Stomach (tissue), 9 donors: Measurements from ENCODE around the gene CLDN20. TPM values are rescaled to one million over a fixed set of nuclear protein-coding genes. Genes with fewer than 3 reads are reported as not detected.

Experiments
- DNase-seq, 2 donors: peaks; one replicate each; pipeline versions ENCODE4 v3.0.0 to v3.0.0-alpha.2; 2013 to 2019
- H3K27ac ChIP-seq, 5 donors: fragments of 200-600 bp in 4 of 5; sonication (generic) in 4 of 5; one replicate each; pipeline ENCODE4 v1.5.1; 2013 to 2019; ENCODE audit warnings: mild to moderate bottlenecking in 1 of 5, moderate library complexity in 1 of 5
- H3K27me3 ChIP-seq, 3 donors: fragments of 200-600 bp; sonication (generic); one replicate each; pipeline ENCODE4 v1.5.1; 2017 to 2019; ENCODE audit warnings: mixed run types in 1 of 3
- H3K36me3 ChIP-seq, 4 donors: fragments of 200-600 bp; sonication (generic); 1 replicate in 3 of 4; 2 replicates in 1 of 4; pipeline ENCODE4 v1.5.1; 2016 to 2019
- H3K4me1 ChIP-seq, 4 donors: fragments of 200-600 bp; sonication (generic); one replicate each; pipeline ENCODE4 v1.5.1; 2016 to 2019
- H3K4me3 ChIP-seq, 4 donors: fragments of 200-600 bp; sonication (generic) in 3 of 4; one replicate each; pipeline ENCODE4 v1.5.1; 2016 to 2019; ENCODE audit warnings: mild to moderate bottlenecking in 1 of 4
- H3K9me3 ChIP-seq, 4 donors: fragments of 200-600 bp; sonication (generic); one replicate each; pipeline ENCODE4 v1.5.1; 2016 to 2019
- EP300 ChIP-seq: sonication (generic); formaldehyde crosslinking; IDR thresholded peaks from one replicate; pipeline ENCODE4 v1.6.1; 2017; ENCODE audit warnings: antibody characterized with exemption
- POLR2A ChIP-seq, 4 donors: fragments of 450-650 bp; IDR thresholded peaks; one replicate each; pipeline ENCODE4 v1.6.1; 2016; ENCODE audit warnings: antibody characterized with exemption in 4 of 4, control low read depth in 2 of 4, mild to moderate bottlenecking in 1 of 4, moderate library complexity in 1 of 4
- POLR2AphosphoS5 ChIP-seq, 3 donors: sonication (generic); formaldehyde crosslinking; IDR thresholded peaks; one replicate each; pipeline ENCODE4 v1.6.1; 2016; ENCODE audit warnings: antibody characterized with exemption in 3 of 3
- WGBS, 5 donors: extraction: QIAGEN DNeasy Blood & Tissue Kit in 3 of 5; methylation state at CpG; one replicate each; pipeline versions ENCODE4 v1.1.5 to v1.1.7; 2013 to 2018; 5-methylcytosine and 5-hydroxymethylcytosine counted together
- intact Hi-C: fragments of 100-400 bp; cut with DNase I; formaldehyde crosslinking; loops from one replicate; pipeline ENCODE4 v1.15.1; 2023; ENCODE audit warnings: low total_unique reads
- polyA plus RNA-seq, 3 donors: library from polyadenylated mRNA; stranded (reverse); fragments of 200-250 nt; gene quantifications; one replicate each; pipeline ENCODE4 v1.2.3, GENCODE V29; 2013
- total RNA-seq, 5 donors: library from RNA; depleted of rRNA; stranded (reverse); fragments of >200 nt; gene quantifications; one replicate each; pipeline versions ENCODE4 v1.1.0 to v1.2.3, GENCODE V29; 2014 to 2016
- TF ChIP-seq, protein P1 (sequence below), 7 experiments: fragments of 450-650 bp in 4 of 7; fragments of 200-600 bp in 3 of 7; sonication (generic) in 3 of 7; IDR thresholded peaks; one replicate each; pipeline ENCODE4 v1.5.1; 2016 to 2019; ENCODE audit warnings: antibody characterized with exemption in 7 of 7, control low read depth in 2 of 7, mild to moderate bottlenecking in 1 of 7
- donor health status: healthy with polysubstance abuse.
- donor health status: Bipolar disorder and iron deficiency.
- donor health status: healthy.

The CLDN20 gene
- total and polyA plus RNA-seq, 8 donors = not detected

DNA sequence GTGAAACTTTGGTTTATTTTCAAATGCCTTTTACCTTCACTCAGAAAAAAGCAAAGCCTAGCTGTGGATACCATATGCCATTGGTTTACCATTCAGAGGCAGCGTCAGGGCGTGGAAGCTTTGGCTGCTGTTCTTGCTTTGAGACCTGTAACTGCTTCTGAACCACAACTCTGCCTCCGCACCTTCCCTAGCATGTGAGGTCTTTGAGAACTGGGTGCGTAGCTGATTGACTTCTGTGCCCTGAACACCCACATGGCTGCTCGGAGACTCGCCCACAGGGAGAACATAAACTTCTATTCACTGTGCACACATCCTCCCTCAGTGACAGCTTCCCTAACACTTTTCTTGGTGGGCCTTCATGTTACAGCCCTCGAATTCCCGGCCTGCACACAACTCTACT is 11.2 kb upstream of the CLDN20 start:
- Histone ChIP-seq H3K4me3 (no peak overlapping the region), H3K36me3 (peaks cover 12 to 81% (median 72%) of the 10 kb centered on the region in 4 donors), H3K27ac (no peak overlapping the region), H3K4me1 (peaks cover 0 to 19% (median 0%) of the 10 kb centered on the region in 4 donors), H3K27me3 (no peaks in the 10 kb centered on the region), H3K9me3 (no peaks in the 10 kb centered on the region)
- intact Hi-C loops = no loop called here
- TF ChIP-seq, protein P1, sequence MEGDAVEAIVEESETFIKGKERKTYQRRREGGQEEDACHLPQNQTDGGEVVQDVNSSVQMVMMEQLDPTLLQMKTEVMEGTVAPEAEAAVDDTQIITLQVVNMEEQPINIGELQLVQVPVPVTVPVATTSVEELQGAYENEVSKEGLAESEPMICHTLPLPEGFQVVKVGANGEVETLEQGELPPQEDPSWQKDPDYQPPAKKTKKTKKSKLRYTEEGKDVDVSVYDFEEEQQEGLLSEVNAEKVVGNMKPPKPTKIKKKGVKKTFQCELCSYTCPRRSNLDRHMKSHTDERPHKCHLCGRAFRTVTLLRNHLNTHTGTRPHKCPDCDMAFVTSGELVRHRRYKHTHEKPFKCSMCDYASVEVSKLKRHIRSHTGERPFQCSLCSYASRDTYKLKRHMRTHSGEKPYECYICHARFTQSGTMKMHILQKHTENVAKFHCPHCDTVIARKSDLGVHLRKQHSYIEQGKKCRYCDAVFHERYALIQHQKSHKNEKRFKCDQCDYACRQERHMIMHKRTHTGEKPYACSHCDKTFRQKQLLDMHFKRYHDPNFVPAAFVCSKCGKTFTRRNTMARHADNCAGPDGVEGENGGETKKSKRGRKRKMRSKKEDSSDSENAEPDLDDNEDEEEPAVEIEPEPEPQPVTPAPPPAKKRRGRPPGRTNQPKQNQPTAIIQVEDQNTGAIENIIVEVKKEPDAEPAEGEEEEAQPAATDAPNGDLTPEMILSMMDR (IDR thresholded peaks at IDR 0.05) = no peak
- WGBS, 5 donors = 93 to 98% (median 97%) methylated on average over 8 of the region's 8 CpGs
- DNase-seq = no peak

DNA sequence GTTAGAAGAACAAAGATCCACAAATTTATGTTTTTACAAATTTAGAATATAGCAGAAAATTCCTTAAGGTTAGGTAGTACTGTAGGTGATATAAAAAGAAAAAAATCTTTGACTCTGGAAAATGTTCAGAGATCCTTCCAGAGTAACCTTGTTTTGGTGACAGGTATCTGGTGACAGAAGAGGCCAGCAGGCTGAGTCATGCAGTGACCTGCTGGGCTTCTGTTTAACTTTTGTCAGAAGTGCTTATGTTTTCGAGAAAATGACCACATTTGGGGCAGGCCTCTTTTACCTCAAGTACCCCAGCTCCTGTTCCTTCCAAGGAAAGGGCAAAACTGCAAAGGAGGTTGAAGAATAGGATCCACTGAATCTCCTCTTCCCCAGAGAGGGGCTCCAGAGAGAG is 10.5 kb upstream of the CLDN20 start:
- Histone ChIP-seq H3K27me3 (no peaks in the 10 kb centered on the region), H3K27ac (no peak overlapping the region), H3K4me1 (peaks cover 0 to 11% (median 0%) of the 10 kb centered on the region in 4 donors), H3K4me3 (no peak overlapping the region), H3K9me3 (no peaks in the 10 kb centered on the region), H3K36me3 (peaks cover 12 to 88% (median 79%) of the 10 kb centered on the region in 4 donors)
- intact Hi-C loops = no loop called here
- TF ChIP-seq EP300 = no peak
- no peak for TF ChIP-seq POLR2AphosphoS5 (IDR thresholded peaks at IDR 0.05)
- WGBS, 5 donors = 27 to 43% (median 38%) methylated on average over 1 of the region's 1 CpG
- no peak for DNase-seq

DNA sequence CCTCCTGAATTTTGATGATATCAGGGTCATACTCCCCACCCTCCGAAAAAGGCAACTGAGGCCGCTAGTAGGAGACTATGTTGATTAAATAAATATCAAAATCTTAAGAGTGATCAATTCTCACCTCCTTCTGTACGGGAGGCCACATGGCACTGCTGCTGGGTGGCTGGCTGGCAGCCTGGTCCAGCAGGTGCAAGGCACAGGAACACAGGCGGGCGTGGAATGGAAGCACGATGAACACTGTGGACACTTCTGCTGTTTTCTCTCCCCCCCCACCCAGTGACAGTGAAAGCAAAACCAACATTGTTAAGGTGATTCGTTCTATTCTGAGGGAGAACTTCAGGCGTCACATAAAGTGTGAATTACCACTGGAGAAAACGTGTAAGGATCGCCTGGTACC is 9.7 kb upstream of the CLDN20 start:
- intact Hi-C loops = no loop called here
- Histone ChIP-seq H3K27ac (no peak overlapping the region), H3K4me1 (peaks cover 0 to 9% (median 0%) of the 10 kb centered on the region in 4 donors), H3K36me3 (peaks cover 12 to 96% (median 87%) of the 10 kb centered on the region in 4 donors), H3K4me3 (no peak overlapping the region), H3K27me3 (no peaks in the 10 kb centered on the region), H3K9me3 (no peaks in the 10 kb centered on the region)
- no peak for DNase-seq
- TF ChIP-seq, protein P1 (IDR thresholded peaks at IDR 0.05) = no peak
- TF ChIP-seq EP300 (no peak), POLR2A (IDR thresholded peaks at IDR 0.05) (no peak), POLR2AphosphoS5 (IDR thresholded peaks at IDR 0.05) (no peak)
- WGBS, 5 donors = 60 to 84% (median 76%) methylated on average over 10 of the region's 10 CpGs

DNA sequence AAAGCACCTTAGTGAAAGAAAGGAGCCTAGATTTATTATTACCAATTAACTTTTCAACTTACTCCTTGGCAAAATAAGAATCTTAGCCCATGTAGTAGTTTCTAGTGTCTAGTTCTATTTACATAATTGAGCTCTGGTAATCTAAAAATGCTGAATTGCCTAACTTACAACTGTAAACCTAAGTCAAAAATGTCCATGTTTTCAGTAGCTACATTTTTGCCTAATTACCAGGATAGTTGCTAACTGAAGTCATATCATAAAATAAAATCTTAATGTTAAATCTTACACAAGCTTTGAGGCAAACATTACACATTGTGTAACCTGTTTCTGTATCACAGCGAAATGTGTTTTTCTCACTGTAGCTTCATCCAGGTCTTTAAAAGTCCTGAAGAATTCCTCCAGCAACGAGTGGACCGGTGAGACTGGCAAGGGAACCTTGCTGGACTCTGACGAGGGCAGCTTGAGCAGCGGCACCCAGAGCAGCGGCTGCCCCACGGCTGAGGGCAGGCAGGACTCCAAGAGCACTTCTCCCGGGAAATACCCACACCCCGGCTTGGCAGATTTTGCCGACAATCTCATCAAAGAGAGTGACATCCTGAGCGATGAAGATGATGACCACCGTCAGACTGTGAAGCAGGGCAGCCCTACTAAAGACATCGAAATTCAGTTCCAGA is 7.6 kb upstream of the CLDN20 start:
- H3K4me3 ChIP-seq = no peak overlapping the region
- no peaks in the 10 kb centered on the region for H3K27me3 ChIP-seq
- no peak for DNase-seq
- H3K27ac ChIP-seq = no peak overlapping the region
- peaks cover 0 to 9% (median 0%) of the 10 kb centered on the region in 4 donors for H3K4me1 ChIP-seq
- WGBS, 5 donors = 74 to 87% (median 84%) methylated on average over 13 of the region's 13 CpGs
- H3K36me3 ChIP-seq = peaks cover 12 to 93% (median 89%) of the 10 kb centered on the region in 4 donors
- TF ChIP-seq POLR2A (IDR thresholded peaks at IDR 0.05) (no peak), EP300 (no peak), POLR2AphosphoS5 (IDR thresholded peaks at IDR 0.05) (no peak)
- TF ChIP-seq, protein P1 (IDR thresholded peaks at IDR 0.05) = no peak
- H3K9me3 ChIP-seq = no peaks in the 10 kb centered on the region
- intact Hi-C loops = no loop called here

DNA sequence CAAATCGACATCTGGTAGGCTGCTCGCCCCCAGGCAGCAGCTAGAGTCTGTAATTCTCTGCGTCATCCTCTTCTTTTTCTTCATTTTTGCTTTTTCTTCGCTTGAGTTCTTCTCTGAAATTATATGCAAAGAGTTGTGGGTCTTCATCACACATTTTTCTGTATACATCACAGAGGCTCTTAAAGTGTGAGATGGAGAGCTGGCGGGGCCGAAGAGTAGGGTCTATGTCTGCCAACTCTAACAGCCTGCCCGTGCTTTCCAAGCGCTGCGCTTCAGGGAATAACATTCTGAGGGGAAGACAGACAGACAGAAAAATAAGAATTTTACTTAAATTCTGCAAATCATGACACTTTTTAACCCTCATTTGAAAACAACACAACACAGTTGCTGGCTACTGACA is 6.0 kb upstream of the CLDN20 start:
- H3K4me1 ChIP-seq = peaks cover 0 to 9% (median 0%) of the 10 kb centered on the region in 4 donors
- H3K27ac ChIP-seq = no peak overlapping the region
- TF ChIP-seq POLR2A (IDR thresholded peaks at IDR 0.05) = no peak
- no peak for TF ChIP-seq EP300
- TF ChIP-seq, protein P1 (IDR thresholded peaks at IDR 0.05) = no peak
- TF ChIP-seq POLR2AphosphoS5 (IDR thresholded peaks at IDR 0.05) = no peak
- no peak overlapping the region for H3K4me3 ChIP-seq
- intact Hi-C loops = no loop called here
- DNase-seq = no peak
- H3K27me3 ChIP-seq = no peaks in the 10 kb centered on the region
- peaks cover 9 to 78% (median 73%) of the 10 kb centered on the region in 4 donors for H3K36me3 ChIP-seq
- no peaks in the 10 kb centered on the region for H3K9me3 ChIP-seq
- 91 to 97% (median 94%) methylated on average over 9 of the region's 9 CpGs for WGBS, 5 donors
